Osteoblast (primary cell): ENCODE results near the gene UBE3B. TPM values are rescaled to one million over a fixed set of nuclear protein-coding genes. Genes with fewer than 3 reads are reported as not detected.
"Not testable (repeated sequence)": the region's sequence is repeated elsewhere in the genome, so short reads cannot be mapped to it uniquely, and the experiment has no call there.

ENCODE experiments used
- DNase-seq: peaks from one replicate; pipeline ENCODE4 v3.0.0; 2011; ENCODE audit warnings: low spot score, mixed read lengths; ENCODE audit not compliant: insufficient read length; ENCODE audit errors: missing footprints
- H2AFZ ChIP-seq: 2 replicates; pipeline ENCODE4 v1.6.0; 2011; ENCODE audit warnings: mild to moderate bottlenecking, low read length
- H3K27ac ChIP-seq: 2 replicates; pipeline ENCODE4 v1.5.1; 2011; ENCODE audit warnings: mild to moderate bottlenecking, low read depth, low read length, moderate library complexity
- H3K27me3 ChIP-seq: 2 replicates; pipeline ENCODE4 v1.6.0; 2012; ENCODE audit warnings: mild to moderate bottlenecking, control low read depth, inconsistent platforms, low read length, moderate library complexity; ENCODE audit not compliant: insufficient read depth
- H3K36me3 ChIP-seq: 2 replicates; pipeline ENCODE4 v1.5.1; 2011; ENCODE audit warnings: mild to moderate bottlenecking, low read length, control low read depth, moderate library complexity; ENCODE audit not compliant: insufficient read depth
- H3K4me1 ChIP-seq: 2 replicates; pipeline ENCODE4 v1.5.1; 2011; ENCODE audit warnings: mild to moderate bottlenecking, low read length, control low read depth, moderate library complexity; ENCODE audit not compliant: insufficient read depth
- H3K4me2 ChIP-seq: 2 replicates; pipeline ENCODE4 v1.6.0; 2011; ENCODE audit warnings: mild to moderate bottlenecking, low read length; ENCODE audit not compliant: insufficient read depth
- H3K4me3 ChIP-seq: fragments of 200-600 bp; sonication (generic); 3 replicates; pipeline ENCODE4 v1.5.1; 2012; ENCODE audit warnings: mild to moderate bottlenecking, low read length, inconsistent platforms; ENCODE audit not compliant: insufficient read depth
- H3K79me2 ChIP-seq: 2 replicates; pipeline ENCODE4 v1.6.0; 2012; ENCODE audit warnings: mild to moderate bottlenecking, low read length, control low read depth, inconsistent platforms; ENCODE audit not compliant: insufficient read depth
- H3K9me3 ChIP-seq: 2 replicates; pipeline ENCODE4 v1.5.1; 2011; ENCODE audit warnings: low read depth, low read length, control low read depth
- H4K20me1 ChIP-seq: 2 replicates; pipeline ENCODE4 v1.6.0; 2012; ENCODE audit warnings: mild to moderate bottlenecking, low read length, control low read depth; ENCODE audit not compliant: insufficient read depth
- CTCF ChIP-seq: IDR thresholded peaks from 2 replicates; pipeline ENCODE4 v1.5.1; 2011; ENCODE audit warnings: mild to moderate bottlenecking, low read depth, low read length, moderate library complexity; ENCODE audit errors: extremely low read depth
- total RNA-seq: library from RNA; depleted of rRNA; stranded (reverse); fragments of >200 nt; gene quantifications from 2 replicates; pipeline ENCODE4 v1.2.3, GENCODE V29; 2012

Gene UBE3B
- total RNA-seq, 1 donor, result 40.9 TPM

- Histone ChIP-seq H3K36me3 (peaks cover 58% of the 10 kb centered on the region), H3K27ac (peak overlapping the region; percentile 3), H4K20me1 (peaks cover 30% of the 10 kb centered on the region), H3K4me1 (peaks cover 38% of the 10 kb centered on the region), H3K4me2 (no peak overlapping the region), H3K9me3 (no peaks in the 10 kb centered on the region), H3K27me3 (no peaks in the 10 kb centered on the region), H3K4me3 (no peak overlapping the region), H2AFZ (no peak overlapping the region), H3K79me2 (peaks cover 84% of the 10 kb centered on the region)
- no peak for DNase-seq
- no peak for TF ChIP-seq CTCF
Measured at GRCh38 chr12:109466821-109467220, 10.6 kb upstream of the UBE3B start.

- Histone ChIP-seq H3K79me2 (peaks cover 94% of the 10 kb centered on the region), H3K9me3 (no peaks in the 10 kb centered on the region), H3K27ac (peak overlapping the region; percentile 46), H3K4me1 (peaks cover 28% of the 10 kb centered on the region), H3K27me3 (no peaks in the 10 kb centered on the region), H2AFZ (no peak overlapping the region), H3K4me2 (no peak overlapping the region), H3K36me3 (peaks cover 66% of the 10 kb centered on the region), H3K4me3 (no peak overlapping the region), H4K20me1 (peaks cover 39% of the 10 kb centered on the region)
- no peak for TF ChIP-seq CTCF
- DNase-seq, result peak; percentile 68
Measured at GRCh38 chr12:109467978-109468676, 9.3 kb upstream of the UBE3B start.

- no peak overlapping the region for H2AFZ ChIP-seq
- H3K27ac ChIP-seq, result no peak overlapping the region
- peaks cover 97% of the 10 kb centered on the region for H3K79me2 ChIP-seq
- H3K4me1 ChIP-seq, result peaks cover 17% of the 10 kb centered on the region
- no peak for DNase-seq
- no peak overlapping the region for H3K4me3 ChIP-seq
- H3K27me3 ChIP-seq, result no peaks in the 10 kb centered on the region
- no peaks in the 10 kb centered on the region for H3K9me3 ChIP-seq
- peaks cover 44% of the 10 kb centered on the region for H4K20me1 ChIP-seq
- H3K36me3 ChIP-seq, result peaks cover 69% of the 10 kb centered on the region
- H3K4me2 ChIP-seq, result no peak overlapping the region
- no peak for TF ChIP-seq CTCF
Measured at GRCh38 chr12:109469517-109469916, 7.9 kb upstream of the UBE3B start.

- Histone ChIP-seq H3K36me3 (peaks cover 41% of the 10 kb centered on the region), H3K27me3 (no peaks in the 10 kb centered on the region), H3K9me3 (no peaks in the 10 kb centered on the region), H2AFZ (no peak overlapping the region), H3K4me2 (no peak overlapping the region), H3K27ac (peak overlapping the region; percentile 40), H4K20me1 (peaks cover 58% of the 10 kb centered on the region), H3K4me1 (peaks cover 30% of the 10 kb centered on the region), H3K4me3 (no peak overlapping the region), H3K79me2 (peaks cover 95% of the 10 kb centered on the region)
- no peak for DNase-seq
- TF ChIP-seq CTCF, result no peak
Measured at GRCh38 chr12:109473006-109473405, 4.4 kb upstream of the UBE3B start.

- Histone ChIP-seq H3K27ac (peak overlapping the region; percentile 99), H3K36me3 (peaks cover 37% of the 10 kb centered on the region), H4K20me1 (peaks cover 58% of the 10 kb centered on the region), H3K79me2 (peaks cover 97% of the 10 kb centered on the region), H3K4me1 (peaks cover 34% of the 10 kb centered on the region)
- not testable (repeated sequence) for DNase-seq, H3K4me2 ChIP-seq, H3K9me3 ChIP-seq, H3K27me3 ChIP-seq, H2AFZ ChIP-seq, H3K4me3 ChIP-seq
Measured at GRCh38 chr12:109473526-109474270, 3.7 kb upstream of the UBE3B start.
